Measurements from ENCODE around the gene GNAT2.
"Not testable (repeated sequence)": the region's sequence is repeated elsewhere in the genome, so short reads cannot be mapped to it uniquely, and the experiment has no call there.

GNAT2 gene

DNA sequence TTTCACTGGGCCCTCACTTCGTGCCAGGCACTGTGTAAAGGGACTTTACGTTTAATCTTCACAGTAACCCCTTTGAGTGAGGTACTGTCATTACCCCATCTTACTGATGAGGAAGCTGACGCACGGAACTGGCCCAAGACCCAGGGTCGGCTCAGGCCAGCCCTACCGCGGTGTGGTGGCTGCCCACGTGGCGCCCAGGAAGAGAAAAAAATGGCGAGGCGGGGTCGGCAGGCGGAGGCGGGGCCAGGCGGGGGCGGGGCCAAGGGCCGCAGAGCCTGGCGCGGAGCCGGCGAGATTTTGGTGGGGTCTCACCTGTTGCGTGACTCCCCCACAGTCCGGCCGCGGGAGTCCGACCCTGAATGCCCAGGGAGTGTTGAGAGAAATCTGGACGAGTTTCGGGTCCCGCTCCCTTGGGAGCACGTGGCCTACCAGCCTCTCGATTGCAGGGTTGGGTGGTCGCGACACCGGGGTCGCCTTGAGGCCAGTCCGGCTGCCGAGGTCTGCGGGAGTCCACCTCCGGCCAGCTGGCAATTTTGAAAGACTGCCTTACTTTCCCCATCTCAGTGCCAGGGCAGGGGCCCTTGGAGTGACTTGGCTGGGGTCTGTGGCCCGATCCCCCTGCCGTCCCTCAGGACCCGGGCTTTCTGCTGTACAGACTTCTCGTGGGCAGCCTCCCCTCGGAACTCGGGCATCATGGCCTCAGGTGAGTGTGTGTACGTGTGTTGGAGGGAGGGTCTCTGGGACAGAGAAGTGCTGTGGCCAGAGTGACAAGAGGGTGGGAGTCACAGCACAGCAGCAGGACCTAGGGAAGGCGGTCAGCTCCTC lies at the start of gene GNAT2, which contains the start of gene AMPD2:
Gene GNAT2, minus strand, starts transcription at position 41 of the 825 bp plus-strand sequence. CDS start 6,746 bp downstream, outside the sequence.
Gene AMPD2, plus strand, starts transcription at position 262 of the 825 bp plus-strand sequence. CDS start 1,339 bp downstream, outside the sequence.
- DNase-seq = peak; percentile 78

GRCh38 chr1:109668123-109668775 lies 48.8 kb upstream of the GNAT2 start:
- no peak for DNase-seq

DNA sequence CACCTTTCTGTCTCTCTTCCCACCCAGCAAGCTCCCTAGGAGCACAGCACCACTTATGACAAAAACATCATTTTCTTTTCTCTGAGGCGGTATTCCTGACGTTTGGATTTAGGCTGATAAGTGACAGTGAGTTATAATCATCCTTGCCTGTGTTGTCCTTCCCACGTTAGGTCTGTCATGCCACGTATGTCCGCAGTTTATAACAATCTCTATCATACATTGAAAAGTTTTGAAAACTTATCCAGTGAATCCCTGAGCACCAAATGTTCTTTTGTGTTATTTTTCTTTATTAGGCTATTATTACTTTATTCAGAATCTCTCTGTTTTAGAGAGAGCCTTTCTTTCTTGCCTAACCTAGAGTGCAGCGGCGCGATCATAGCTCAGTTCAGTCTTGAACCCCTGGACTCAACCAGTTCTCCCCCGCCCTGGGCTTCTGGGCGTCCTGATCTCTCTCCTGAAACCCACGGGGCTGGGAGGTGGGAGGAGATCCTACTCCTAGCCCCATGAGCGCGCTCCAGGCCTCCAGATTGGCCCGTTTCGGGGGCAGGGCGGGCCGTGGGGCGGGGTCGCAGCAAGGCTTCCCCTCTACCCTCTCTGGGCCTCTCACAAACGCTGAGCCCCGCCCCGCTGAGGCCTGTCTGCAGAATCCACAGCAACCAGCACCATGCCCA lies 48.2 kb upstream of the GNAT2 start, which contains the start of gene GSTM2:
Gene GSTM2, plus strand, starts transcription at position 606 of the 671 bp plus-strand sequence. Its CDS starts 59 bp downstream, at position 665.
- DNase-seq = peak; percentile 68

GRCh38 chr1:109664671-109665070 lies 45.3 kb upstream of the GNAT2 start:
- DNase-seq = no peak

DNA sequence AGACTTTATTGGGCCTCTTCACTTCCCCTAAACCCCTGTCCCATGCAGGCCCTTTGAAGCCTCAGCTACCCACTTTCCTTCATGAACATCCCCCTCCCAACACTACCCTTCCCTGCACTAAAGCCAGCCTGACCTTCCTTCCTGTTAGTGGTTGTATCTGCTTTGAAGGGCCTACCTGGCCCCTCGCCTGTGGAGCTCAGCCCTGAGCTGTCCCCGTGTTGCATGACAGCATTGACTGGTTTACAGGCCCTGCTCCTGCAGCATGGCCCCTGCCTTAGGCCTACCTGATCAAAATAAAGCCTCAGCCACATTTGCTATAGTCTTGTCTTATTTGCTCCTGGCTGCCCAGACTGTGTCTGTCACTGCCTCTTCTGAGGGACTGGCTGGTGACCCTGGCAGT lies 42.0 kb upstream of the GNAT2 start:
- no peak for DNase-seq

GRCh38 chr1:109660691-109661026 lies 41.2 kb upstream of the GNAT2 start:
- DNase-seq = not testable (repeated sequence)

DNA sequence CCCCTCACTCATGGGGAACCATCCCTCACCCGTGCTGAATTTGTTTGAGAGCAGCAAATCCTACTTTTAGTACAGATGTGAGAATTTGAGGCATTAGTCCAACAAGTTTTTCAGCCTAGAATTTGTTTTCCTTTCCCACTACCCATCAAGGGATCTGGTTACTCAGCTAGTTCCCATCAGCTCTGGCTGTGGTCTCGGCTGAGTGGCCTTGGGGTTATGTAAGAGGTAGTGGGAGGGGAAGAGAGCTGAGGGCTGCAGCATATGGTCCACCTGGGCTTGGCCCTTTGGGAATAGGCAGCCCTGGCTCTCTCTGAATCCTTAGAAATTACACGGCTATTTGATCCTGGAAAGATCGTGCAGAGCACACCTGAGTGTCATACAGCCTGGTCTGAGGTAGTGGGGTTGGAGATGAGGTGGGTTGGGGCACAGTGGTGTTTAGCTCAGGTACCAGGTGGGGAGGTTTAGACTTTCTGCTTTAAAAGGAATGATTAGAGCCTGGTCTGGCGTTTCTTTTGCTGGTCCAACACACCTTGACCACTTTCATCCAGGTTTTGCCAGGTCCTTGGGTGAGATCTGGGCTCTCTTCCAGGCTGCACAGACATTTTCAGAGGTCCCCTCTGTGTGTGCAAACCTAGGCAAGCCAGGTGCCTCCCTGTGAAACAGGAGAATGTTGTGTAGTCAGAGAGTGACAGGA lies 40.7 kb upstream of the GNAT2 start:
- DNase-seq = no peak

DNA sequence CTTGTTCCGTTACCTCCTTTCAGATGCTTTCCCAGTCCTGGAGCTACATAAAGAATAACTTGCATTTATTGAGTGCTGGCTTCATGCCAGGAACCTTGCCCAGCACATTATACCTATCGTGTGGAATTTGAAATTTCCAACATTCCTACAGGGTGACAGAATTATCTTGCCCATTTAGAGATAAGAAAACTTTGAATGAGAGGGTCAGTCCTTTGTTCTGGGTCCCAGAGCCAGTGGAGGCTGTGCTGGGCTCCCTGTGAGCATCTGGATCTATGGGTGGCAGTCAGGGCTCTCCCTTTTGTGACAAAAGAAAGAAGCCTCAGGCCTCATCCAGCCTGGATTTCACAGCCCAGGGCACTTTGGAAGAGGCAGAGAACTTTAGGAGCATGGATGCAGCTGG lies 39.7 kb upstream of the GNAT2 start:
- no peak for DNase-seq

GRCh38 chr1:109658533-109659042 lies 39.2 kb upstream of the GNAT2 start:
- DNase-seq = no peak

DNA sequence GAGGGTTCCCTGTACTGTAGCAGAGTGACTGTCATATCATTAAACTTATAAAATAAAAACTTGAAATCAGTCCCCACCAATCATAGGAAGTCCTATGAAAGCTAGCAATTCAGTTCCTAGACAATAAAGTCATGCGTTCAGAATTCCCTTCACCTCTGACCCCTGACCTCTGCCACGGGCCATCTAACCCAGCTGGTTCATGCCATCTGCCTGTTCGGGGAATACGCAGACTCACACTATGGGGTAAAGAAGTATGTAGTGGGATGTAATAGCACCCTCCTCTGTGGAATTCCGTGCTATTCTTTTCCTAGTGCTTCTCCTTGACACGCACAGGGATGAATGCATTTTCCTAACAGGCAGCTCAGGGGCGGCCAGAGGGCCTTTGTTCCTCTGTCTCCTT lies 38.6 kb upstream of the GNAT2 start:
- no peak for DNase-seq

- DNase-seq = no peak
Measured at GRCh38 chr1:109657395-109657794, 38.0 kb upstream of the GNAT2 start.

DNA sequence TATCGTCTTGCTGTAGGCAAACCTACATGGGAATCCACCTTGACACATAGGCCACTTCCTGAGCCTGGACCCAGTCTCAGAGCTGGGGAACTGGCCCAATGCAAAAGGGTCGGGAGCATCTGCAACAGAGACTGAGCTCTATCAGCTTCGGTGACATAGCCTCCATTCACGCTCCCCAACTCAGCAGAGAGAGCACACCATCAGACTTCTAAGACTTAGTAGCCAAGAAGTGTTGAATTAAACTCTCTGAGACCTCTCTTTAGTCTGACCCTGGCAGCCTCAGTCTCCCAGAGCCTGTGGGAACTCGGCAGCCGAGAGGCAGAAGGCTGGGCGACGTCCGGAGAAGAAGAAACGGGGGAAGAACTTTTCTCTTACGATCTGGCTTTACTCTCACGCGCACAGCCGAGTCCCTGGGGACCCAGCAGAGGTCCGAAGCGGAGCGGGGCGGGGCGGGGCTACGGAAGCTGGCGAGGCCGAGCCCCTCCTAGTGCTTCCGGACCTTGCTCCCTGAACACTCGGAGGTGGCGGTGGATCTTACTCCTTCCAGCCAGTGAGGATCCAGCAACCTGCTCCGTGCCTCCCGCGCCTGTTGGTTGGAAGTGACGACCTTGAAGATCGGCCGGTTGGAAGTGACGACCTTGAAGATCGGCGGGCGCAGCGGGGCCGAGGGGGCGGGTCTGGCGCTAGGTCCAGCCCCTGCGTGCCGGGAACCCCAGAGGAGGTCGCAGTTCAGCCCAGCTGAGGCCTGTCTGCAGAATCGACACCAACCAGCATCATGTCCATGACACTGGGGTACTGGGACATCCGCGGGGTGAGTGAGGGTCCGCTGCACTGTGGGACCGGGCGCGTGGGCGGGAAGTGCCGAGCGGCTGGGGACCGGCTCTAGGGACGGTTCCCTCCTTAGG lies 36.5 kb upstream of the GNAT2 start, which contains the start of gene GSTM4:
Gene GSTM4, plus strand, starts transcription at position 485 of the 905 bp plus-strand sequence. Its CDS starts 291 bp downstream, at position 776.
- DNase-seq = peak; percentile 65

GRCh38 chr1:109654519-109654918 lies 35.1 kb upstream of the GNAT2 start:
- no peak for DNase-seq

GRCh38 chr1:109653306-109653705 lies 33.9 kb upstream of the GNAT2 start:
- DNase-seq = no peak

DNA sequence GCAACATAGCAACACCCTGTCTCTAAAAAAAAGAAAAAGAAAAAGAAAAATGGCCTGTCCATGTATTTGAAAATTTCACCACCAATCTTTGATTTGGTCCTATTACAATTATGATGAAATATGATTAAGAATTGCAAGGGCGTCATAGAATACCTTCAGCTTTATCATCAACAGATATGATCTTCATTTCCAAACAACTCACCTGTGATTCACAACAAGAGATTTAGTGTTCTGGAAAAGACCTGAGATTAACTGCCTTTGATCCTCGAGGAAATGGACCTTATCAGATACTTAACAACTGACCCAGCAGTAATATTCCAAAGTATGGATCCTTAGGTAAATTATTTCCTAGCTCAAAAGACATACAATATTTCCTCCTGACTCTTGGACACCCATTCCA lies 33.0 kb upstream of the GNAT2 start:
- DNase-seq = no peak

GRCh38 chr1:109650609-109651008 lies 31.2 kb upstream of the GNAT2 start:
- DNase-seq = no peak

DNA sequence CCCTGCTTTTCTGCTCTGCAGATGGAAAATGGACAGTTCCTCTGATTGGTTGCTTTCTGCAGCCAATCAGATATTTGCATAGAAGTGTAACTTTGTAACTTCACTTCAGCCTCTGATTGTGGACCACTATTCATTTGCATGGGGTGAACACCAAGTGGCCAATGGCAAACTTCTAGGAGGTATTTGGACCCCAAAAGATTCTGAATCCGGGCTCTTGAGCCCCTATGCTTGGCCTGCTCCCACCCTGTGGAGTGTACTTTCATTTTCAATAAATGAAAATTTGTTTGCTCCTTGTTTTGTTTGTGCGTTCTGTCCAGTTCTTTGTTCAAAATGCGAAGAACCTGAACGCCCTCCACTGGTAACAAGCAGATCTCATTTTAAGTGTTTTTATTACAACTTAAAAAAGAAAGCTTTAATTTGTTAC lies 30.1 kb upstream of the GNAT2 start:
- no peak for DNase-seq

- DNase-seq = no peak
Measured at GRCh38 chr1:109644670-109645069, 25.3 kb upstream of the GNAT2 start.

DNA sequence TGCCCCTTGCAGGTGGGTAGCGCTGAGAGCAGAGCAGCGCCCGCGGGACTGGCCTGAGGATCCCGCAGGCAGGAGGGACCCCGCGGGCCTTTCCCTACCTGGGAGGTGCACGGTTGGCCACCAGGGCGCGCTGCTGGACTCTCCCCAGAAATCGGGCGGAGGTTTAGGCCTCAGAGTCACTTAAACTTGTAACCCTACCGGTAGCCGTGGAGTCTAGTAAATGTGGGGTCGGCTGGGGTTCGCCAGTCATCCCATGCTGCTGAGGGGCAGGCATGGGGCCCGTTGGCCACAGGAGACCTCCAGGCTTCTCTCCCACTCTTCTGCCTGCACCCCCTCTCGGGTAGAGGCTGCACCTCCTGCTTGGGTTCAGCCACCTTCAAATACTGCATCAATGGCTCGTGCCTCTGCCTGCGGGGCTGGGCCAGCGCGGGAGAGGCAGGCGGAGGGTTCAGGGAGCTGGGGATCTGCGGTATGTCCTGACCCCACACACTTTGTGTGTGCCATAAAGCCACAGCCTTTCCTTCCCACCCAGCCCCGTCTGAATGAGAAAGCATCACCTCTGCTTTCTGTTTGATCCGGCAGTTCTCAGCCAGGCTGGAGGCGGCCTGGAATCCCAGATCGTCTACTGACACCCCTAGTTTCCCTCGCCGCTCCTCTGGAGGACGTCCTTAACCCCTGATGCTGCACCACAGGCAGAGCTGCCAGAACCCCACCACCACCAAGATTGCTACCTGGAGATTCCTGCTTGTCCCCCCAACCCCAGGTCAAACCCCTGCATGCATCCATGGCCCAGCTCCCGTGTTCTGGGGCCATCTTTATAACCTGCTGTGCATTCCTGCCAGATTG lies 24.2 kb upstream of the GNAT2 start:
- DNase-seq = peak; percentile 89

DNA sequence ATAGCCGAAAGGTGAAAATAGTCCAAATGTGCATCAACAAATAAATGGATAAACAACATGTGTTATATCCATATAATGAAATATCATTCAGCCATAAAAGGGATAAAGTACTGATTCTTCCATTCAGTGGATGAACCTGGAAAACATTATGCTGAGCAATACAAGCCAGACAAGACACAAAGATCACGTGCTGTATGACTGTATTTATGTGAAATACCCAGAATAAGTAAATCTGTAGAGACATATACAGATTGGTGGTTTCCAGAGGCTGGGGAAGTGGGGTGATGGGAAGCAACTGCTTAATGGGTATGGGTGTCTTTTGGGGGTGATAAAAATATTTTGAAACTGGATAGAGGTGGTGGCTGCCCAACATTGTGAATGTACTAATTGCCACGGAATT lies 23.2 kb upstream of the GNAT2 start:
- no peak for DNase-seq

GRCh38 chr1:109641861-109642260 lies 22.4 kb upstream of the GNAT2 start:
- no peak for DNase-seq

Data from activated CD4-positive, CD25-positive, alpha-beta regulatory T cell treated with anti-CD3 and anti-CD28 coated beads, Interleukin-2, amount 50 U/mL, for 72 hours (primary cell).